T-helper 22 cell (primary cell): ENCODE results near the gene MYOZ2.
"Not testable (repeated sequence)": the region's sequence is repeated elsewhere in the genome, so short reads cannot be mapped to it uniquely, and the experiment has no call there.

ENCODE experiments used
- DNase-seq: peaks from one replicate; pipeline ENCODE4 v3.0.0-alpha.2; 2020; ENCODE audit warnings: low read depth

The MYOZ2 gene

DNA sequence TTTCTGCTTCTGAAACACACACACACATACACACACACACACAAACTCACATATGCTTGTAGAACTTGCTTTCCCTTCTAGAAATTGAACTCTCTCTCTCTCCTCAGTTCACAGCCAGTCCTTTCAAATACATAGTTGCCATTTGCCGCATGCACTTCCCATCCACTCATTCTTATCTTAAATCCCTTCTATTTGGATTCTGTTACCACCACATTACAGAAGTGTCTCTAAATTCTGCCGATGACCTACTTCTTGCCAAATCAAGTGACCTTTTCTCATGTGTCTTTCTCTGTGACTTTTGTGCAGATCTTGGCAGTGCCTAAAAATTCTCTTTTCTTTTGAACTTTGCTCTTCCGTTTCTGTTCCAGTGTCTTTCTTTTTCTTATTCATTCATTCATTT, 7.5 kb upstream of the MYOZ2 start:
- no peak for DNase-seq

DNA sequence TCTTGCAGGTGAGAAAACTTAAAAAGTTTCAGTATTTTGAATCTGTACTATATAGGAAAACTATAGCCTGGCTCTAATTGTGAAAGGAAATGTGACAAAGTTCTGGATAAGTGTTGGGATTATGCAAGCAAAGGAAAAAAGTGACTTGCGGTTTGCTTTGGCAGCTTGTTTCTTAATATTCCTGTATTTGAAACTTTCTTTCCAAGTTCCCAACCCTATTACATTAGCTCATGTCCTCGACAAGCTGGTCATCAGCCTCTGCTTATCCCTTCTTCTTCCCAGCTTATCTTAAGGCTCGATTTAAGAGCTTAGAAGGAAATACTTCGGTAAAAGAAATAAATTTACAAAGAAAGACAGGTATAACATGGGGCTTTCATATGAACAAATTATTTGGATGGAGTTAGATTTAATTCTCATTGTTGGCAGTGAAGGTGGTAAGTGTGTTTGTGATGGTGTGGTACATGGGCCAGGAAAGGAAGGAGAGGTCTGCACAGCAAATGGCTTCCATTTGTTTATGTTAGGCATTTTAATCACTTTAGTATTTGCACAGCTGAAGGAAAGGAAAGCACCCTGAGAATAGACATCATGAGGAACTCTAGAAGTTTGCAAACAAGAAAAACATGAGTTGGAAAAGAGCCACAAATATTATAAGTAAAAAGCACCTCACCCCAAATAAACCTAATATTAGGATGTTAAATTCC, 5.1 kb upstream of the MYOZ2 start:
- DNase-seq: no peak

DNA sequence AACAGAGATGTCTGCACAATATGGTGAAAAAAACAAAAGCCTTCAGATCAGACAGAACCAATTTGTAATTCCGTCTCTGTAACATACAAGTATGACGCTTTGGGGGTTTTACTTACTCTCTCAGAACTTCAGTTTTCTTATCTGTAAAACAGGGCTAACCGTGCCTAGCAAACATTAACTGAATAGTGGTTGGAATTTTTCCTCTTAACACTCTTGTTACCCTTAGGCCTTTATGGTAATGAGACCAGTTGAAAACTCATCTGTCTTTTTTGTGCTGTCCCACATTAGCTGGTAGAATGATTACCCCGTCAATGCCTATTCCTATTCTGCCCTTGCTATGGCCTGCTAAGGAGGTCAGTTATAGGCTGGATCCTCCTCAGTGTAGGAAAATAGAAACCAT, 4.5 kb upstream of the MYOZ2 start:
- DNase-seq: no peak

DNA sequence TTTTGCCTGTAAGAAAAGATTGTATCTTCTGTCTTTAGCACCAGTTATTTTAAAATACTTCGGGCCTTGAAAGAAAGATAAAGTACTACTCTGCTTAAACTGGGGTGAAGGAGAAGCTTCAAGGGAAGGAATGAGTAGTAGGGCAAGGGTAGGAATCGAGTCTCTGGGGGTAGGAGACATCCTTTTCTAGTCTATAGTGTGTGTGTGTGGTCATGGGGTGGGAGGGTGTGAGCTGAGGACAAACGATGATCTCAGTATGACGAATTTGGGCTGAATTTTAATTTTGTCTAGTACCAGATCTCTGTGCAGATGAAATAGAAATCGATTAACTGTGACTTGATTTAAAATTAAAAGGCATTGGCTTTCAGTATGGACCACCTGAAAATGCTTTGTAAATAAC, 3.3 kb upstream of the MYOZ2 start:
- DNase-seq: no peak

GRCh38 chr4:119136546-119136945, 914 bp downstream of the MYOZ2 start:
- no peak for DNase-seq

DNA sequence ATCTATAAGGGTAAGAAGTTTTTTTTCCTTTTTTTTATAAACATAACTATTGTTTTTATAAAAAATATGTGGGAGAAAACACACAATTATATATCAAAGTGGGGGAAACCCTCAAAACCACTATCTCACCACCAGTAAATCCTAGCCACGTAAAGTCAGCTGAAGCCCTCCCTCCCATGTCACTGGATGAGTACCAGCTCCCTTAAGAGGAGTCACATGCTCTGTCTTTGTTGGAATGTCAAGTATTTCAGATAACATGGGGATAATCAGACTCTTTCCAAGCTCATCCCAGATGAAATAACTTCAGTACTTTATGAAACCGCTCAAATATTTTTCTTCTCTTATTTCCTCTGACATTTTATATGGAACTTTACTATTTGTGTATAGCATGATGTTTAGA, 2.4 kb downstream of the MYOZ2 start:
- DNase-seq: no peak

DNA sequence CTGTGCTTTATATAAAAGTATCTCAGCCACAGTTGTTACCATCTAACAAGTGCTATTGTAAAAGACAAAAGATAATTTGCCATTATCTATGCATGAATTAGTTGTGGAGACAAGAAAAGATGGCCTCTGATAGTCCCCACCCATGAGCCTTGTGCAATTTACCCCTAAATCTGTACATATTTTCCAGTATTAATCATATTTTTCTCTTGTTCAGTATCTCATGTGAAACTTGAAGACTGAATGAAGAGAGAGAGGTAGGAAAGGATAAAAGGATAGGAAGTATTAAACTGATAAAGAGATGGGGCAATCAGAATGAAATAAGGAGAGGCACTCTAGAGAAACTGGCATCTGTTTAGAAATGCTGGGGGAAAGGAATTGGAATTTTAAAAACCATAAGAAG, 3.7 kb downstream of the MYOZ2 start:
- DNase-seq: no peak

DNA sequence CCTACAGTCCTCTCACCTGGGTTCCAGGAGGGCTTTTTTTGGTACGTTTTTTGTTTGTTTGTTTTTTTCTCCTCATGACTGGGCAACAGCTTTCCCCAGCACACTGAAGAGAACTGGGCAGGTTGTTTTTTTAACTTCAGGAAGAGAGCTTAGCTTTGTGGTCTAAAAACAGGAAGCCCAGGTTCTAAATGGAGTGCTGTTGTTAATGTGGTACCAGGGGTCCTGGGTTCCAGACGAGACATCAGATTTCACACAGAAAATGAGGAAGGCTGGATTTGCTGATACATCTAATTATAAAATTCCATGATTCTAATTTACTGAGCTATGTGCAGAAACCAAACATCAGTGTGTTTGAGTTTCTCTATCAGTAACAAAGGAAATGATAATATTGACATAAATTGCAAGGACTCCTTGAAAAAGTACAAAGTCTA, 4.2 kb downstream of the MYOZ2 start:
- DNase-seq: no peak

GRCh38 chr4:119141283-119141682, 5.7 kb downstream of the MYOZ2 start:
- not testable (repeated sequence) for DNase-seq

- DNase-seq: no peak
These were observed 7.2 kb downstream of the MYOZ2 start for GRCh38 chr4:119142833-119143232.

DNA sequence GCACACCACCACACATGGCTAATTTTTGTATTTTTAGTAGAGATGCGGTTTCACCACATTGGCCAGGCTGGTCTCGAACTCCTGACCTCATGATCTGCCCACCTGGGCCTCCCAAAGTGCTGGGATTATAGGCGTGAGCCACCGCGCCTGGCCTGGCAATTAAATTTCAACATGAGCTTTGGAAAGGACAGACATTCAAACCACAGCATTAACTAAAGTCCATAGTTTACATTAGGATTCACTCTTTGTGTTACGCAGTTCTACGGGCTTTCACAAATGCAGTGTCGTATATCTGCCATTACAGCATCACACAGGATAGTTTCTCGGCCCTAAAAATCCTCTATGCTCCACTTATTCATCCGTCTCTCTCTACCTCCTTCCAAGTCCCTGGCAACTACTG, 7.7 kb downstream of the MYOZ2 start:
- not testable (repeated sequence) for DNase-seq

GRCh38 chr4:119149110-119149509, 13.5 kb downstream of the MYOZ2 start:
- DNase-seq: no peak

DNA sequence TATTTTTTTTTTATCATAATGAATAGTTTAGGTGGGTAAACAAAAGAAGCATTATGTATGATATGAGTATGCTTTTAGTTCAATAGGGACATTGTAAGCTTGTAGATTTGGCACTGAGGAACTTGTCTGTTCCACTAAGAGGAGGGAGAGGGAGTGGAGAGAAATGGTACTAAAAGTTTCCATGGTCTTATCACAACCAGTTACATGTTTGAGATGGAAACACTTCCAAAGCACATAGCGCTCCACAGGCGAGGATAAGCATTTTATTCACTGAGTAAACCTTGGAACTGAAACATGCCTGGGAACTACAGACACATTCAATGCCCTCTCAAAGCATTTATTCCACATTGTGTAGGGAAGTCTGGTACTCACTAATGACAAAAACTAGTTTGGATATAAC, 15.5 kb downstream of the MYOZ2 start:
- no peak for DNase-seq

GRCh38 chr4:119152741-119153140, 17.1 kb downstream of the MYOZ2 start:
- no peak for DNase-seq

DNA sequence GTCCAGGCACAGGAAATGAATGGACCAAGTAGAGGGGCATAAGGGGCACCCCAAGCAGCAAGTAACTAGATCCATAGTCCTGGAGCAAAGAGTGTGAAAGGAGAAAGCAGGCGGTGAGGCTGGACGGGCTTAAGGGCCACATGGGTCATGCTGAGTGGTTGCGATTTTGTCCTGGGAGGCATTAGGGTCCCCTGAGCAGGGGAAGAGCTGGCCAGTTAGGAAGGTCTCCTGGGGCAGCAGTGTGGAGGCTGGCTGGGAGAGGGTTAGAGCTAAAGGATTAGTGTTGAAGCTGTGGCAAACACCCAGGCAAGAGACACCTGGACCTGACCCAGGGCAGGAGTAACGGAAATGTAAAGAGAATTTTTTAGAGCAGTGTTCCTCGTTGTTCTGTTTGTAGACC, 26.5 kb downstream of the MYOZ2 start:
- no peak for DNase-seq

GRCh38 chr4:119165767-119166166, 30.1 kb downstream of the MYOZ2 start:
- no peak for DNase-seq

- DNase-seq: no peak
These were observed 34.6 kb downstream of the MYOZ2 start for GRCh38 chr4:119170195-119170594.

- no peak for DNase-seq
These were observed 36.6 kb downstream of the MYOZ2 start for GRCh38 chr4:119172223-119172622.

DNA sequence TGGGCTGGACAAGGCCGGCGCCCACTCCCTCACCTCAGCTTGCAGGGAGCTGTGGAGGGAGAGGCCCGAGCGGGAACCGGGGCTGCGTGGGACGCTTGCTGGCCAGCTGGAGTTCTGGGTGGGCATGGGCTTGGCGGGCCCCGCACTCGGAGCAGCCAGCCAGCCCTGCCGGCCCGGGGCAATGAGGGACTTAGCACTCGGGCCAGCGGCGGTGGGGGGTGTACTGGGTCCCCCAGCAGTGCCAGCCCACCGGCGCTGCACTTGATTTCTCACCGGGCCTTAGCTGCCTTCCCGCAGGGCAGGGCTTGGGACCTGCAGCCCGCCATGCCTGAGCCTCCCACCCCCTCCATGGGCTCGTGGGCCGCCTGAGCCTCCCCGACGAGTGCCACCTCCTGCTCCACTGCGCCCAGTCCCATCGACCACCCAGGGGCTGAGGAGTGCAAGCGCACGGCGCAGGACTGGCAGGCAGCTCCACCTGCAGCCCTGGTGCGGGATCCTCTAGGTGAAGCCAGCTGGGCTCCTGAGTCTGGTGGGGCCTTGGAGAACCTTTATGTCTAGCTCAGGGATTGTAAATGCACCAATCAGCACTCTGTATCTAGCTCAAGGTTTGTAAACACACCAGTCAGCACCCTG, 38.2 kb downstream of the MYOZ2 start:
- not testable (repeated sequence) for DNase-seq

GRCh38 chr4:119179011-119179410, 43.4 kb downstream of the MYOZ2 start:
- no peak for DNase-seq

GRCh38 chr4:119184128-119184527, 48.5 kb downstream of the MYOZ2 start:
- no peak for DNase-seq

- DNase-seq: no peak
These were observed 54.0 kb downstream of the MYOZ2 start for GRCh38 chr4:119189638-119190037.

DNA sequence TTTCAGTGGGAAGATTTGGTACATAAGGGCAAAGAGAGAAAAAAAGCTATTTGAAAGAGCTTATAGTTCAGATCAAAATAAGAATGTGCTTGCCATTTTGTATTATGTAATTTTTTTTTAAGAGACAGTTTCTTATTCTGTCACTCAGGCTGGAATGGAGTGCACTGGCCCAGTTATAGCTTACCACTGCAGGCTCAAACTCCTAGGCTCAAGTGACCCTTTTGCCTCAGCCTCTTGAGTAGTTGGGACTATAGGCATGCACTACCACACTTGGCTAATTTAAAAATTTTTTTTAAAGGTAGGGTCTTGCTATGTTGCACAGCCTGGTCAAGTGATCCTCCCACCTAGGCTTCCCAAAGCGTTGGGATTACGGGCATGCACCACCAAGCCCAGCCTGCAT, 54.7 kb downstream of the MYOZ2 start:
- DNase-seq: no peak

DNA sequence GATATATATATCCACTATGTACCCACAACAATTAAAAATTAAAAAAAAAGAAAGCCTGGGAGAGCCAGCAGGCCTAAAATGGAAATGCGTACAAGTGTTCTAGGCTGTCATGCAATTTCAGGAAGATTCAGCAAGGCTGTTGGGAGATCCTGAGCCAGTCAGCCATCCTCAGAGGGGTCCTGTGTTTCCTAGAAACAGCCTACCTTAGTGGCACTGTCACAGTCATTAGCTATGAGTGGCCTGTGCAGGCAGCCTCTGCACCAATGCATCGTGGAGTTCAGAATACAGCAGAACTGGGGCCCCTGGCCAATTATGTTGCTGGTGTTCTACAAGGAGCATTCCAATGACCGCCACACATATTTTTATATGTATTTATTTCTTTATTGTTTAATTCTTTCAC, 55.9 kb downstream of the MYOZ2 start:
- no peak for DNase-seq
